K562 (cell line): ENCODE results near the gene MBOAT7. TPM values are rescaled to one million over a fixed set of nuclear protein-coding genes. Genes with fewer than 3 reads are reported as not detected.
A peak's percentile ranks its signal among the peaks of the same experiment; 100 is the strongest.

ENCODE experiments used
- ARHGAP35 ChIP-seq: fragments of 450-650 bp; IDR thresholded peaks from 2 replicates; pipeline ENCODE4 v1.6.1; 2018; ENCODE audit not compliant: partially characterized antibody
- CHD2 ChIP-seq: IDR thresholded peaks from 2 replicates; pipeline ENCODE4 v1.6.1; 2011; ENCODE audit warnings: low read depth, low read length
- CHD7 ChIP-seq: fragments of 200-600 bp; sonication (generic); IDR thresholded peaks from one replicate; pipeline ENCODE4 v1.6.1; 2012; ENCODE audit warnings: mild to moderate bottlenecking, low read depth, low read length, inconsistent platforms
- NRF1 ChIP-seq, 2 experiments: fragments of 450-650 bp; IDR thresholded peaks in 1 of 2; conservative IDR thresholded peaks in 1 of 2; 2 replicates each; pipeline ENCODE4 v1.6.1; 2014; ENCODE audit warnings: mild to moderate bottlenecking in 2 of 2
- RBM22 ChIP-seq: fragments of 200-400 bp; formaldehyde crosslinking; IDR thresholded peaks from 2 replicates; pipeline ENCODE4 v1.6.1; 2018; ENCODE audit warnings: low read length, low read depth; ENCODE audit not compliant: poor library complexity, severe bottlenecking
- TAF15 ChIP-seq: fragments of 200-400 bp; formaldehyde crosslinking; IDR thresholded peaks from 2 replicates; pipeline ENCODE4 v1.6.1; 2017; ENCODE audit warnings: mild to moderate bottlenecking, low read depth, low read length, moderate library complexity
- ZNF3 ChIP-seq: fragments of 250-450 bp; sonication (Bioruptor Pico); IDR thresholded peaks from 2 replicates; pipeline ENCODE4 v1.5.0; 2021; ENCODE audit warnings: mild to moderate bottlenecking, moderate library complexity
- ZNF511 ChIP-seq: sonication (generic); formaldehyde crosslinking; IDR thresholded peaks from 2 replicates; pipeline ENCODE4 v1.8.0; 2022; ENCODE audit warnings: mild to moderate bottlenecking, missing genetic modification reagents
- polyA plus RNA-seq, 8 experiments: library from polyadenylated mRNA; depleted of rRNA in 4 of 8; stranded (reverse) in 5 of 8; unstranded in 3 of 8; fragments of >200 nt; fragmentation: Nextera tagmentation in 2 of 8; fragmentation: Illumina TruSeq in 1 of 8; extraction: Ambion mirVana in 2 of 8; extraction: Trizol in 1 of 8; gene quantifications; 2 replicates each; pipeline versions ENCODE4 v1.2.1 to v1.2.3, GENCODE V29; 2011 to 2014; ENCODE audit warnings: inconsistent platforms in 1 of 8, missing spikeins in 1 of 8
- total RNA-seq, 7 experiments: library from RNA; depleted of rRNA in 6 of 7; stranded (reverse); fragments of >200 nt in 6 of 7; fragmentation: Illumina TruSeq in 2 of 7; extraction: Trizol in 2 of 7; gene quantifications; 2 replicates each; pipeline versions ENCODE4 v1.2.1 to v1.2.3, GENCODE V29; 2011 to 2021; ENCODE audit warnings: low replicate concordance in 1 of 7
- TF ChIP-seq, protein P1 (sequence below): sonication (generic); formaldehyde crosslinking; IDR thresholded peaks from 2 replicates; pipeline ENCODE4 v1.8.0; 2022; ENCODE audit warnings: mild to moderate bottlenecking, missing genetic modification reagents

Gene MBOAT7
- total and polyA plus RNA-seq, 9 of the 15 experiments (the other 6 are each of a cell fraction or from before 2014, with no cell fraction given) = 1.4 to 153 (median 56.1) TPM

DNA sequence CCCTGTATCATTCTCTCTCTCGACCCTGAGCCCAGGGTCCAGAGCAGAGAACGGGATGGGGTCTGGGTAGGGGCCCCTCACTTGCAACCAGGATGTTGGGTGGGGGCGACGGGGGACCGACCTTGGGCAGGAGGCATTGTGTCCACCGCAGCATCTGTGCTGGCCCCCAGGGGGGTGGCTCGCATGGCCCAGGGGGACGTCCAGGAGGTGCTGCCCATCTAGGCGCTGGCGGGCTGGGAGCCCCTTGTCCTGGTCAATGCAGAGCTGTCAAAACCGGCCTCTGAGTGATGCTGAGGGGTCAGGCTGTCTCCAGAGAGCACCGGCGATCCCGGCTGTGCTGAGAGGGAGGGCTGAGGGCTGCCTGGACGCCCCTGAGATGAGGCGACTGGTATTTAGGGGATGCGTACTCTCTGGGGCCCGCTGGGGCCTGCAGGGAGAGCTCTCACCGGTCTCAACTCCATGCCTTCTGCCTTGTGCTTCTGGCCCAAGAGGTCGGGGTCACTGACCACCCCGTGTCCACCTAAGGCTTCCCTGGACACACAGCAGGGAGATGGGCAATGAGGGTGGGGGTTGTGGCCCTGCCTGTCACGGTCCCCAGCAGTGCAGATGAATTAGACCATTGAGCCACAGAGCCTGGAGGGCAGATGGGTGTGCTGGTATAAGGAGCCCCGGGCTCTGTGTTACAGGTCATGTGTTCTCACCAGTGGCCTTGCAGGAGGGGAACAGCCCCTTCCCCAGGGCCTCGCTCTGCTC lies 19.9 kb upstream of the MBOAT7 start (continued):
- peak; percentile 33; the same call in 1 of the 2 replicates for TF ChIP-seq ZNF511
- TF ChIP-seq ARHGAP35 = peak; percentile 5
- TF ChIP-seq, protein P1, sequence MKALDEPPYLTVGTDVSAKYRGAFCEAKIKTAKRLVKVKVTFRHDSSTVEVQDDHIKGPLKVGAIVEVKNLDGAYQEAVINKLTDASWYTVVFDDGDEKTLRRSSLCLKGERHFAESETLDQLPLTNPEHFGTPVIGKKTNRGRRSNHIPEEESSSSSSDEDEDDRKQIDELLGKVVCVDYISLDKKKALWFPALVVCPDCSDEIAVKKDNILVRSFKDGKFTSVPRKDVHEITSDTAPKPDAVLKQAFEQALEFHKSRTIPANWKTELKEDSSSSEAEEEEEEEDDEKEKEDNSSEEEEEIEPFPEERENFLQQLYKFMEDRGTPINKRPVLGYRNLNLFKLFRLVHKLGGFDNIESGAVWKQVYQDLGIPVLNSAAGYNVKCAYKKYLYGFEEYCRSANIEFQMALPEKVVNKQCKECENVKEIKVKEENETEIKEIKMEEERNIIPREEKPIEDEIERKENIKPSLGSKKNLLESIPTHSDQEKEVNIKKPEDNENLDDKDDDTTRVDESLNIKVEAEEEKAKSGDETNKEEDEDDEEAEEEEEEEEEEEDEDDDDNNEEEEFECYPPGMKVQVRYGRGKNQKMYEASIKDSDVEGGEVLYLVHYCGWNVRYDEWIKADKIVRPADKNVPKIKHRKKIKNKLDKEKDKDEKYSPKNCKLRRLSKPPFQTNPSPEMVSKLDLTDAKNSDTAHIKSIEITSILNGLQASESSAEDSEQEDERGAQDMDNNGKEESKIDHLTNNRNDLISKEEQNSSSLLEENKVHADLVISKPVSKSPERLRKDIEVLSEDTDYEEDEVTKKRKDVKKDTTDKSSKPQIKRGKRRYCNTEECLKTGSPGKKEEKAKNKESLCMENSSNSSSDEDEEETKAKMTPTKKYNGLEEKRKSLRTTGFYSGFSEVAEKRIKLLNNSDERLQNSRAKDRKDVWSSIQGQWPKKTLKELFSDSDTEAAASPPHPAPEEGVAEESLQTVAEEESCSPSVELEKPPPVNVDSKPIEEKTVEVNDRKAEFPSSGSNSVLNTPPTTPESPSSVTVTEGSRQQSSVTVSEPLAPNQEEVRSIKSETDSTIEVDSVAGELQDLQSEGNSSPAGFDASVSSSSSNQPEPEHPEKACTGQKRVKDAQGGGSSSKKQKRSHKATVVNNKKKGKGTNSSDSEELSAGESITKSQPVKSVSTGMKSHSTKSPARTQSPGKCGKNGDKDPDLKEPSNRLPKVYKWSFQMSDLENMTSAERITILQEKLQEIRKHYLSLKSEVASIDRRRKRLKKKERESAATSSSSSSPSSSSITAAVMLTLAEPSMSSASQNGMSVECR (CRISPR knock-in tag) = peak; percentile 70
- TF ChIP-seq RBM22 = peak; percentile 88
- peak; percentile 63; the same call in 1 of the 2 replicates for TF ChIP-seq TAF15
- no peak for TF ChIP-seq ZNF3
- 0 out of 2 replicates have a peak, but pooled peaks have one; percentile 13 for TF ChIP-seq CHD2
- TF ChIP-seq NRF1 (conservative IDR thresholded peaks at IDR 0.05 in 1 of 2, IDR thresholded peaks at IDR 0.05 in 1 of 2) = no peak
- peak; percentile 55 for TF ChIP-seq CHD7
